B cell (primary cell): Measurements from ENCODE around the gene ARHGAP1.
"Not testable (repeated sequence)": the region's sequence is repeated elsewhere in the genome, so short reads cannot be mapped to it uniquely, and the experiment has no call there.

ENCODE experiments used
- EZH2 ChIP-seq: IDR thresholded peaks from 2 replicates; pipeline ENCODE4 v1.6.1; 2012; ENCODE audit warnings: borderline replicate concordance, low read depth, mild to moderate bottlenecking, moderate library complexity, low read length; ENCODE audit not compliant: insufficient read depth, poor library complexity, severe bottlenecking
- TF ChIP-seq, protein P1 (sequence below): fragments of 200-600 bp; IDR thresholded peaks from one replicate; pipeline ENCODE4 v1.8.0; 2022; ENCODE audit warnings: antibody characterized with exemption, mild to moderate bottlenecking

DNA sequence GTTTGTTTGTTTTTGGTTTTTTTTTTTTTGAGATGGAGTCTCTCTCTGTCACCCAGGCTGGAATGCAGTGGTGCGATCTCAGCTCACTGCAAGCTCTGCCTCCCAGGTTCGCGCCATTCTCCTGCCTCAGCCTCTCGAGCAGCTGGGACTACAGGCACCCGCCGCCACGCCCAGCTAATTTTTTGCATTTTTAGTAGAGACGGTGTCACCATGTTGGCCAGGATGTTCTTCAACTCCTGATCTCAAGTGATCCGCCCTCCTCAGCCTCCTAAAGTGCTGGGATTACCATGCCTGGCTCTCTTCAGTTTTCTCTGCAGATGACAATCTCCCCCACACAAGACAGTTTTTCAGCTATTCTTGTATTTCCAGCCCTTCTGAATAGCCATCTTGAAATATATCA, 8.9 kb upstream of the ARHGAP1 start:
- TF ChIP-seq, protein P1, sequence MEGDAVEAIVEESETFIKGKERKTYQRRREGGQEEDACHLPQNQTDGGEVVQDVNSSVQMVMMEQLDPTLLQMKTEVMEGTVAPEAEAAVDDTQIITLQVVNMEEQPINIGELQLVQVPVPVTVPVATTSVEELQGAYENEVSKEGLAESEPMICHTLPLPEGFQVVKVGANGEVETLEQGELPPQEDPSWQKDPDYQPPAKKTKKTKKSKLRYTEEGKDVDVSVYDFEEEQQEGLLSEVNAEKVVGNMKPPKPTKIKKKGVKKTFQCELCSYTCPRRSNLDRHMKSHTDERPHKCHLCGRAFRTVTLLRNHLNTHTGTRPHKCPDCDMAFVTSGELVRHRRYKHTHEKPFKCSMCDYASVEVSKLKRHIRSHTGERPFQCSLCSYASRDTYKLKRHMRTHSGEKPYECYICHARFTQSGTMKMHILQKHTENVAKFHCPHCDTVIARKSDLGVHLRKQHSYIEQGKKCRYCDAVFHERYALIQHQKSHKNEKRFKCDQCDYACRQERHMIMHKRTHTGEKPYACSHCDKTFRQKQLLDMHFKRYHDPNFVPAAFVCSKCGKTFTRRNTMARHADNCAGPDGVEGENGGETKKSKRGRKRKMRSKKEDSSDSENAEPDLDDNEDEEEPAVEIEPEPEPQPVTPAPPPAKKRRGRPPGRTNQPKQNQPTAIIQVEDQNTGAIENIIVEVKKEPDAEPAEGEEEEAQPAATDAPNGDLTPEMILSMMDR: not testable (repeated sequence)
- not testable (repeated sequence) for TF ChIP-seq EZH2
